K562 (cell line): ENCODE measurements around the gene ZNF626. TPM values are rescaled to one million over a fixed set of nuclear protein-coding genes. Genes with fewer than 3 reads are reported as not detected.

Experiments
- polyA plus RNA-seq, 8 experiments: library from polyadenylated mRNA; depleted of rRNA in 4 of 8; stranded (reverse) in 5 of 8; unstranded in 3 of 8; fragments of >200 nt; fragmentation: Nextera tagmentation in 2 of 8; fragmentation: Illumina TruSeq in 1 of 8; extraction: Ambion mirVana in 2 of 8; extraction: Trizol in 1 of 8; gene quantifications; 2 replicates each; pipeline versions ENCODE4 v1.2.1 to v1.2.3, GENCODE V29; 2011 to 2014; ENCODE audit warnings: inconsistent platforms in 1 of 8, missing spikeins in 1 of 8
- total RNA-seq, 7 experiments: library from RNA; depleted of rRNA in 6 of 7; stranded (reverse); fragments of >200 nt in 6 of 7; fragmentation: Illumina TruSeq in 2 of 7; extraction: Trizol in 2 of 7; gene quantifications; 2 replicates each; pipeline versions ENCODE4 v1.2.1 to v1.2.3, GENCODE V29; 2011 to 2021; ENCODE audit warnings: low replicate concordance in 1 of 7

ZNF626 gene
- total and polyA plus RNA-seq, 9 of the 15 experiments (the other 6 are each of a cell fraction or from before 2014, with no cell fraction given) = 1.6 to 7.7 (median 4.1) TPM

Other genes with a start within 250 kb of the ZNF626 start
- gene ZNF737, start 95.8 kb downstream of the ZNF626 start, total RNA-seq (2014; rRNA removed) = 0.09 and 0.16 TPM in 2 replicates
- gene ZNF737, start 95.8 kb downstream of the ZNF626 start, total RNA-seq (2014; rRNA removed; fragmentation: Illumina TruSeq; extraction: Trizol) = 0.15 and 0.16 TPM in 2 replicates
- gene ZNF737, start 95.8 kb downstream of the ZNF626 start, total RNA-seq (2015; rRNA removed; fragmentation: Illumina TruSeq; extraction: Trizol) = 0.18 and 0.19 TPM in 2 replicates
- gene ZNF737, start 95.8 kb downstream of the ZNF626 start, total RNA-seq (2021) = 0.09 and 0.38 TPM in 2 replicates
- 0.04 and 0.32 TPM in 2 replicates for gene ZNF737, start 95.8 kb downstream of the ZNF626 start, polyA plus RNA-seq (2011; rRNA removed)
- gene ZNF737, start 95.8 kb downstream of the ZNF626 start, polyA plus RNA-seq (2014; fragmentation: Illumina TruSeq; extraction: Trizol) = 0.10 and 0.37 TPM in 2 replicates
- gene ZNF737, start 95.8 kb downstream of the ZNF626 start, polyA plus RNA-seq (2014; fragmentation: Nextera tagmentation; extraction: Ambion mirVana) = under 1 TPM in 1 of 2 experiments, not detected in 1; 0.01 TPM
- gene ZNF737, start 95.8 kb downstream of the ZNF626 start, polyA plus RNA-seq (2014; rRNA removed) = 0.04 and 0.08 TPM in 2 replicates
- gene ZNF66, start 114.7 kb upstream of the ZNF626 start, total RNA-seq (2014; rRNA removed) = 0.98 and 1.7 TPM in 2 replicates
- 2.0 and 2.5 TPM in 2 replicates for gene ZNF66, start 114.7 kb upstream of the ZNF626 start, total RNA-seq (2014; rRNA removed; fragmentation: Illumina TruSeq; extraction: Trizol)
- 2.1 and 2.7 TPM in 2 replicates for gene ZNF66, start 114.7 kb upstream of the ZNF626 start, total RNA-seq (2015; rRNA removed; fragmentation: Illumina TruSeq; extraction: Trizol)
- 1.6 TPM in 2 replicates for gene ZNF66, start 114.7 kb upstream of the ZNF626 start, total RNA-seq (2021)
- 0.83 and 2.5 TPM in 2 replicates for gene ZNF66, start 114.7 kb upstream of the ZNF626 start, polyA plus RNA-seq (2011; rRNA removed)
- gene ZNF66, start 114.7 kb upstream of the ZNF626 start, polyA plus RNA-seq (2014; fragmentation: Illumina TruSeq; extraction: Trizol) = 1.2 and 1.3 TPM in 2 replicates
- gene ZNF66, start 114.7 kb upstream of the ZNF626 start, polyA plus RNA-seq (2014; fragmentation: Nextera tagmentation; extraction: Ambion mirVana) = under 1 TPM; 0.13 to 0.29 TPM
- 0.53 and 1.4 TPM in 2 replicates for gene ZNF66, start 114.7 kb upstream of the ZNF626 start, polyA plus RNA-seq (2014; rRNA removed)